ENCODE results near the gene SLC27A2.
A peak's percentile ranks its signal among the peaks of the same experiment; 100 is the strongest.
"Not testable (repeated sequence)": the region's sequence is repeated elsewhere in the genome, so short reads cannot be mapped to it uniquely, and the experiment has no call there.

Gene SLC27A2

GRCh38 chr15:50187997-50188396 lies 6.0 kb downstream of the SLC27A2 start:
- no peak for DNase-seq (ENCODE audit: low read depth in 1 of 2, low spot score in 1 of 2)
- no peak for TF ChIP-seq JUND (IDR thresholded peaks at IDR 0.05; ENCODE audit: low read depth)
- in situ Hi-C loops (cut with HindIII; ENCODE audit: low pct_unique_long_range_greater_than_20kb, low sequenced_read_pairs), result no loop called here

DNA sequence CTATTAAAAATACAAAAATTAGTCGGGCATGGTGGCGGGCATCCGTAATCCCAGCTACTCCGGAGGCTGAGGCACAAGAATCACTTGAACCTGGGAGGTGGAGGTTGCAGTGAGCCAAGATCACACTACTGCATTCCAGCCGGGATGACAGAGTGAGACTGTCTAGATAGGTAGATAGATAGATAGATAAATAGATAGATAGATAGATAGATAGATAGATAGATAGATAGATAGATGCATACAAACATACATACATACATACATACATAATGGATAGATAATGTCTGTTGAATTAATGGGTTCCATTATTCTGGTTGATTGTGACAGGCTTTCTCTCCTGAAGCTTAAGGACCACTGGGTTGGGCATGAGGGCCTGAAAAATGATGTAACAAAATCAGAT lies 6.8 kb downstream of the SLC27A2 start:
- in situ Hi-C loops (cut with HindIII; ENCODE audit: low pct_unique_long_range_greater_than_20kb, low sequenced_read_pairs); DNase-seq (ENCODE audit: low read depth in 1 of 2, low spot score in 1 of 2): not testable (repeated sequence)

- in situ Hi-C loops (cut with HindIII; ENCODE audit: low pct_unique_long_range_greater_than_20kb, low sequenced_read_pairs), result no loop called here
- no peak for DNase-seq (ENCODE audit: low read depth in 1 of 2, low spot score in 1 of 2)
- TF ChIP-seq JUND (IDR thresholded peaks at IDR 0.05; ENCODE audit: low read depth), result no peak
Observed at GRCh38 chr15:50189633-50190032, 7.6 kb downstream of the SLC27A2 start.

GRCh38 chr15:50190166-50190570 lies 8.2 kb downstream of the SLC27A2 start:
- no peak for DNase-seq (ENCODE audit: low read depth in 1 of 2, low spot score in 1 of 2)
- TF ChIP-seq JUND (IDR thresholded peaks at IDR 0.05; ENCODE audit: low read depth), result no peak
- in situ Hi-C loops (cut with HindIII; ENCODE audit: low pct_unique_long_range_greater_than_20kb, low sequenced_read_pairs), result no loop called here

DNA sequence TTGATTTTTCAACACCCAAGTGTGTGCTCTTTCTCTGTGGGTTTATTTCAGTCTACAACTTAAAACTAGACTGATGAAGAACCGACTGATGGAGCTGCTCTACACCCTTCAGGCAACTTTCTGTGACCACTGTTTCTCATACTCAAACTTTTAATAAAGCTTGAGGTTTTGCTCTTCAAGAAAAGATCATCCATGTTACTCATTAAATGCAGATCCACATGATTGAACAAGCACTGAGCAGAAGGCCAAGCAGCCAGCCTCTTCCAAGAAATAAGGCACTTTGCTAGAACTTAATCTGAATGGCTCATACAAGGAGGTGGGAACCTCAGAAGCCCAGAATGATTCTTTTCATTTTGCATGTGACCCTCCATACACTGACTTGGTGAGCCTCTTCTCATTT lies 8.7 kb downstream of the SLC27A2 start:
- in situ Hi-C loops (cut with HindIII; ENCODE audit: low pct_unique_long_range_greater_than_20kb, low sequenced_read_pairs), result no loop called here

GRCh38 chr15:50192164-50192563 lies 10.2 kb downstream of the SLC27A2 start:
- TF ChIP-seq JUND (IDR thresholded peaks at IDR 0.05; ENCODE audit: low read depth), result no peak
- DNase-seq (ENCODE audit: low read depth in 1 of 2, low spot score in 1 of 2), result no peak
- in situ Hi-C loops (cut with HindIII; ENCODE audit: low pct_unique_long_range_greater_than_20kb, low sequenced_read_pairs), result no loop called here

More for the DNA sequence above, 8.7 kb downstream of the SLC27A2 start:
- no peak for DNase-seq (ENCODE audit: low read depth in 1 of 2, low spot score in 1 of 2)
- no peak for TF ChIP-seq JUND (IDR thresholded peaks at IDR 0.05; ENCODE audit: low read depth)

DNA sequence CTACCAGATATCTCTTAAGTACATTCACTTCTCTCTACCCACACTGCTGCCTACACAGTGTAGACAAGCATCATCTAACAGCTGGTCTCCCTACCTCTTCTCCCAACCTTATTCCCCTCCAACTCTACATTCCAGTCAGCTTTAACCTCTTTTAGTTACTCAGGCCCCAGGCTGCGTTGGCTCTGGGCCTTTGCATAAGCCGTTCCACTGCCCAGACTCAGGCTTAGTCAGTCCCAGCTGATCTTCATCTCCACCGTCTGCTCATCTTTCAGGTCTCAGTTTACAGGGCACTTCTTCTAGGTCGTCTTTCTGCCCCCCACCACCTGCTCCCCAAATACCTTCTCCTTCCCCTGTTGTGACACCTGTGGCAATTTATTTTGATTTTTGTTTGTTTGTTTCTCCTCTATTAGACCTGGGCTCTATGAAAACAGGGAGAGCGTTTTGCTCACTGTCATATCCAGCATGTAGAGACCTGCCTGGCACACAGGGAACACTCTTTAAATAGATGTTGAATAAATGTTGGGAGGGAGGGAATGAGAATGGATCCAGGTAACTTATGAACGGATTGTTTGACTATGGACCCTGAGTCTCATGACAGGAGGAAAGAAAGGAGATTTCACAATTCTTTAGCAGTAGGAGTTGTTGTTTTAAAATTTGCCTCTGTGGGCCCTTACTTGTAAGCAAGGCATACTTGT lies 11.1 kb downstream of the SLC27A2 start:
- peak in 1 of 2 experiments; percentile 60 for DNase-seq (ENCODE audit: low read depth in 1 of 2, low spot score in 1 of 2)
- in situ Hi-C loops (cut with HindIII; ENCODE audit: low pct_unique_long_range_greater_than_20kb, low sequenced_read_pairs), result no loop called here
- TF ChIP-seq JUND (IDR thresholded peaks at IDR 0.05; ENCODE audit: low read depth), result no peak

DNA sequence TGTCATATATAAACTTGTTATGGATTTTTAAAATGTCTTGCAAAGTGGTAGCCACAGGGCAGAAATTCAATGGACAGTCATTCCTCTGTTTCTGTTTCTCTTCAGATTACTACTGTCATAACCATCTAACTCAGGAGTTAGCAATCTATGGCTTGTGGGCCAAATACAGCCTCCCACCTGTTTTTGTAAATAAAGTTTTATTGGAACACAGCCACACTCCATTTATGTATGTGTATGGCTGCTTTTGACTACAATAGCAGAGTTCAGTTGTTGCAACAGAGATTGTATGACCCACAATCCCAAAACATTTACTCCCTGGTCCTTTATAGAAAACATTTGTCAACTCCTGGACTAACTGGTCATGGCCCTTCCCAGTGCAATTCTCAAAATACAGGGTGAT lies 20.0 kb downstream of the SLC27A2 start:
- in situ Hi-C loops (cut with HindIII; ENCODE audit: low pct_unique_long_range_greater_than_20kb, low sequenced_read_pairs), result no loop called here
- no peak for TF ChIP-seq JUND (IDR thresholded peaks at IDR 0.05; ENCODE audit: low read depth)
- no peak for DNase-seq (ENCODE audit: low read depth in 1 of 2, low spot score in 1 of 2)

- TF ChIP-seq JUND (IDR thresholded peaks at IDR 0.05; ENCODE audit: low read depth), result no peak
- in situ Hi-C loops (cut with HindIII; ENCODE audit: low pct_unique_long_range_greater_than_20kb, low sequenced_read_pairs), result no loop called here
- DNase-seq (ENCODE audit: low read depth in 1 of 2, low spot score in 1 of 2), result no peak
Observed at GRCh38 chr15:50206020-50206419, 24.0 kb downstream of the SLC27A2 start.

DNA sequence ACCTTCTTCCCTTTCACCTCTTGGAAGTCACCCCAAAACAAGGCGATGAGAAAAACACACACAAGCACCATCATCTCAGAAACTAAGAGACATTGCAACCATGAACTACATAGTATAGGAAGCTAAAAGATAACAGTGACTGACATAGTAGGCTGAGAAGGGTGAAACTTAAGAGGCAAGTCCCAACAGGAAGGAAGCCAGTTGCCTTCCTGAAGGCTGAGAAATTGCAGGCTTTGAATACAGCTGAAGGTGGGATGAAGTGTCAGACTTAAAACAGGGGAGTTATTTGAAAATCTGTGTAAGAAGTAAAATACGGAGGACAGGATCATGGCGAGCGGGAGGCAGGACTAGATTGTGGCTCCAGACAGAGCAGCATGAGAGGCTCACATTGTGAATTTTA lies 27.8 kb downstream of the SLC27A2 start:
- DNase-seq (ENCODE audit: low read depth in 1 of 2, low spot score in 1 of 2), result no peak
- in situ Hi-C loops (cut with HindIII; ENCODE audit: low pct_unique_long_range_greater_than_20kb, low sequenced_read_pairs), result no loop called here
- no peak for TF ChIP-seq JUND (IDR thresholded peaks at IDR 0.05; ENCODE audit: low read depth)

- TF ChIP-seq JUND (IDR thresholded peaks at IDR 0.05; ENCODE audit: low read depth), result no peak
- in situ Hi-C loops (cut with HindIII; ENCODE audit: low pct_unique_long_range_greater_than_20kb, low sequenced_read_pairs), result no loop called here
- DNase-seq (ENCODE audit: low read depth in 1 of 2, low spot score in 1 of 2), result no peak
Observed at GRCh38 chr15:50210462-50211157, 28.6 kb downstream of the SLC27A2 start.

DNA sequence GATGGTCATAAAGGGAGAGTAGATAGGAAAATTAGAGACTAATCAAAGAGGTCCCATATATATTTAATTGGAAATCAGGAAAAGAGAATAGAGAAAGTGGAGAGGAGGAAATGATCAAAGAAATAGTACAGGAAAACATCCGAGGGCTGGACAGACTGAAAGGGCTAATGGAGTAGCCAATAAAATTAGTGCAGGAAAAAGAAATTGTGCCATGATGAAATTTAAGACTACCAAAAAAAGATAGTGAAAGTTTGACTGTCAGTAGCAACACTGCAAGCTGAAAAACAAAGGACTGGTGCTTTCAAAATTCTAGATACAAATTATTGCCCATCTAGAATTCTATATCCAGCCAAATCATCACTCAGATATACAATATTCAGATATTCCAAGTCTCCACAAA lies 36.3 kb downstream of the SLC27A2 start:
- in situ Hi-C loops (cut with HindIII; ENCODE audit: low pct_unique_long_range_greater_than_20kb, low sequenced_read_pairs), result no loop called here
- no peak for DNase-seq (ENCODE audit: low read depth in 1 of 2, low spot score in 1 of 2)
- no peak for TF ChIP-seq JUND (IDR thresholded peaks at IDR 0.05; ENCODE audit: low read depth)

DNA sequence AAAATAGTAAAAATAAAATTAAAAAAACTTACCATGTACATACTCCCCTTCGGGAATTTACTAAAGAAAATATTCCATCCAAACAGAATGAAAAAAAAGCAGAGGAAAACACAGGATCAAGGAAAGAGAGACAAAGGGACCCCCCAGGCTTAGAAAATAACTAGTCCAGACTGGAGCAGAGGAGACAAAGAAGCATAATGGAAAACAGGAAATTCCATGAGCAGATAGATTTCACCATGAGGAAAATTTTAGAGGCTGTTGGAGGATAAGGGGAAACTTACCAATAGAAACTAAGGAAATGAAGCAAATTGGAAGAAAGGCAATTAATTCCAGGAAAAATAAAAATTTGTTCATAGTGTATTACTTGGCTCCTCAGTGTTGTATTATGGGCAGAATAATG lies 36.7 kb downstream of the SLC27A2 start:
- DNase-seq (ENCODE audit: low read depth in 1 of 2, low spot score in 1 of 2), result no peak
- in situ Hi-C loops (cut with HindIII; ENCODE audit: low pct_unique_long_range_greater_than_20kb, low sequenced_read_pairs), result no loop called here
- no peak for TF ChIP-seq JUND (IDR thresholded peaks at IDR 0.05; ENCODE audit: low read depth)
